Panc1 (cell line): ENCODE data around the gene RAP2A. TPM values are rescaled to one million over a fixed set of nuclear protein-coding genes. Genes with fewer than 3 reads are reported as not detected.

Source experiments
- ATAC-seq: fragments of 200-7000 bp; cut with Tn5 transposase; 2 replicates; pipeline ENCODE4 v1.9.1; 2020; ENCODE audit warnings: mild to moderate bottlenecking, moderate library complexity
- BruUV-seq: library from RNA; stranded (reverse); fragments of 400-500 nt; replicated peaks from 2 replicates; lab custom pipeline; 2021; lab: Mats Ljungman, UMichigan
- CTCF ChIA-PET: fragments of 300-600 bp; sonication (Branson Sonifier 250); formaldehyde crosslinking; loops from one replicate; lab custom pipeline; 2022; ENCODE audit warnings: antibody characterized with exemption; lab: Charles Lee
- POLR2A ChIA-PET: fragments of 300-600 bp; sonication (Branson Sonifier 250); formaldehyde crosslinking; loops from one replicate; lab custom pipeline; 2022; ENCODE audit warnings: antibody characterized with exemption; lab: Charles Lee
- DNase-seq: peaks from one replicate; pipeline ENCODE4 v3.0.0-alpha.2; 2010; ENCODE audit warnings: low read depth, low spot score
- H3K27ac ChIP-seq: 2 replicates; pipeline ENCODE4 v1.5.1; 2011; ENCODE audit warnings: mild to moderate bottlenecking, low read length, inconsistent platforms
- H3K27me3 ChIP-seq: fragments of 200-500 bp; sonication (Bioruptor generic); 2 replicates; pipeline ENCODE4 v1.6.0; 2014; ENCODE audit warnings: low read length, inconsistent platforms; ENCODE audit not compliant: control insufficient read depth, insufficient read depth
- H3K36me3 ChIP-seq: fragments of 200-500 bp; sonication (Bioruptor generic); 2 replicates; pipeline ENCODE4 v1.5.1; 2014; ENCODE audit warnings: inconsistent platforms, mild to moderate bottlenecking, low read length, moderate library complexity; ENCODE audit not compliant: control insufficient read depth, insufficient read depth
- H3K4me1 ChIP-seq: 2 replicates; pipeline ENCODE4 v1.5.1; 2011; ENCODE audit warnings: inconsistent platforms, mild to moderate bottlenecking, low read length, moderate library complexity; ENCODE audit not compliant: control insufficient read depth, insufficient read depth
- H3K4me3 ChIP-seq, 2 experiments: 2 replicates each; pipeline ENCODE4 v1.5.1; 2011 to 2012; ENCODE audit warnings: low read depth in 2 of 2, low read length in 2 of 2, mild to moderate bottlenecking in 2 of 2, inconsistent platforms in 1 of 2, moderate library complexity in 1 of 2
- H3K9me3 ChIP-seq: fragments of 200-500 bp; sonication (Bioruptor generic); 2 replicates; pipeline ENCODE4 v1.5.1; 2014; ENCODE audit warnings: low read depth, mild to moderate bottlenecking, inconsistent platforms, low read length, moderate library complexity; ENCODE audit not compliant: control insufficient read depth, insufficient read depth
- POLR2AphosphoS5 ChIP-seq: IDR thresholded peaks from 2 replicates; pipeline ENCODE4 v1.6.1; 2012; ENCODE audit warnings: mild to moderate bottlenecking, low read depth, low read length, moderate library complexity
- SIN3A ChIP-seq: IDR thresholded peaks from 2 replicates; pipeline ENCODE4 v1.6.1; 2012; ENCODE audit warnings: low read depth, mild to moderate bottlenecking, low read length, moderate library complexity, borderline replicate concordance; ENCODE audit not compliant: insufficient read depth
- TCF7L2 ChIP-seq: IDR thresholded peaks from 2 replicates; pipeline ENCODE4 v1.6.1; 2011; ENCODE audit warnings: mild to moderate bottlenecking, low read depth, low read length, inconsistent platforms
- in situ Hi-C: cut with HindIII; loops from 2 replicates; pipeline ENCODE4 v1.10.0; 2016; ENCODE audit warnings: low sequenced_read_pairs, low pct_unique_long_range_greater_than_20kb
- intact Hi-C: fragments of 100-400 bp; cut with micrococcal nuclease; formaldehyde crosslinking; loops from one replicate; pipeline ENCODE4 v1.10.0; 2022; ENCODE audit not compliant: unreplicated experiment
- total RNA-seq: library from RNA; stranded (reverse); gene quantifications from one replicate; pipeline ENCODE4 v1.2.1, GENCODE V29; 2021; ENCODE audit not compliant: unreplicated experiment
- TF ChIP-seq, protein P1 (sequence below), 2 experiments: IDR thresholded peaks; 2 replicates each; pipeline ENCODE4 v1.6.1; 2011 to 2012; ENCODE audit warnings: low read depth in 2 of 2, control low read depth in 1 of 2, low read length in 1 of 2, mild to moderate bottlenecking in 1 of 2, moderate library complexity in 1 of 2; ENCODE audit not compliant: insufficient read depth in 1 of 2
- TF ChIP-seq, protein P2 (sequence below): fragments of 450-650 bp; IDR thresholded peaks from 2 replicates; pipeline ENCODE4 v1.5.1; 2017; ENCODE audit warnings: mild to moderate bottlenecking

RAP2A gene
- total RNA-seq, 1 experiment from 2014 or later, result 44.3 TPM

DNA sequence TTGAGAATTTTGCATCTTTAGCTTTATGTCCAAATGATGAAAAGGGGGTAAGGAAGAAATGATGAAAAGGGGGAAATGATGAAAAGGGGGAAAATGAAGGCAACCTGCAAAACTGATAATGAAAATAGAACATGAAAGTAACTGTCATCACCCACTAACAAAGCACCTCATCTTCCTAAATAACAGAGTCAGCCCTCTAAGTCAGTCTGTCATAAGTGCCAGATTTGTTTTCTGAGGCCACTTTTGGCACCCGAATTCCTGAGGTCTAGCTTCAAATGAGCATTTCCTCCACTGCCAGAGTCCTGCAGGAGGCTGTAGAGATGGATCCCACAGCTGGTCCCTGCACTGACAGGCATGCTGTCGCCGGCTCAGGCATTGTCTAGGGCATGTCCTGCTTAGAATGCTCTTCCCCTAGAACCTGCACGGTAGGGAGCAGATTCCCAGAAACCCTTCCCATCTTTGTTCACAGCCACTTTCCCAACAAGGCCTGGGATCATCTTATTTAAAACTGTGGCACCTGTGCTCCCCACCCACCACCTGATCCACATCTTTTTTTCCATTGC lies 25.3 kb downstream of the RAP2A start:
- no peak for DNase-seq
- TF ChIP-seq POLR2AphosphoS5 (no peak), TCF7L2 (no peak), SIN3A (no peak)
- TF ChIP-seq, protein P1, sequence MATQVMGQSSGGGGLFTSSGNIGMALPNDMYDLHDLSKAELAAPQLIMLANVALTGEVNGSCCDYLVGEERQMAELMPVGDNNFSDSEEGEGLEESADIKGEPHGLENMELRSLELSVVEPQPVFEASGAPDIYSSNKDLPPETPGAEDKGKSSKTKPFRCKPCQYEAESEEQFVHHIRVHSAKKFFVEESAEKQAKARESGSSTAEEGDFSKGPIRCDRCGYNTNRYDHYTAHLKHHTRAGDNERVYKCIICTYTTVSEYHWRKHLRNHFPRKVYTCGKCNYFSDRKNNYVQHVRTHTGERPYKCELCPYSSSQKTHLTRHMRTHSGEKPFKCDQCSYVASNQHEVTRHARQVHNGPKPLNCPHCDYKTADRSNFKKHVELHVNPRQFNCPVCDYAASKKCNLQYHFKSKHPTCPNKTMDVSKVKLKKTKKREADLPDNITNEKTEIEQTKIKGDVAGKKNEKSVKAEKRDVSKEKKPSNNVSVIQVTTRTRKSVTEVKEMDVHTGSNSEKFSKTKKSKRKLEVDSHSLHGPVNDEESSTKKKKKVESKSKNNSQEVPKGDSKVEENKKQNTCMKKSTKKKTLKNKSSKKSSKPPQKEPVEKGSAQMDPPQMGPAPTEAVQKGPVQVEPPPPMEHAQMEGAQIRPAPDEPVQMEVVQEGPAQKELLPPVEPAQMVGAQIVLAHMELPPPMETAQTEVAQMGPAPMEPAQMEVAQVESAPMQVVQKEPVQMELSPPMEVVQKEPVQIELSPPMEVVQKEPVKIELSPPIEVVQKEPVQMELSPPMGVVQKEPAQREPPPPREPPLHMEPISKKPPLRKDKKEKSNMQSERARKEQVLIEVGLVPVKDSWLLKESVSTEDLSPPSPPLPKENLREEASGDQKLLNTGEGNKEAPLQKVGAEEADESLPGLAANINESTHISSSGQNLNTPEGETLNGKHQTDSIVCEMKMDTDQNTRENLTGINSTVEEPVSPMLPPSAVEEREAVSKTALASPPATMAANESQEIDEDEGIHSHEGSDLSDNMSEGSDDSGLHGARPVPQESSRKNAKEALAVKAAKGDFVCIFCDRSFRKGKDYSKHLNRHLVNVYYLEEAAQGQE (IDR thresholded peaks at IDR 0.05; ENCODE audit: insufficient read depth in 1 of 2, low read depth in 2 of 2, low read length in 1 of 2), result no peak
- TF ChIP-seq, protein P2, sequence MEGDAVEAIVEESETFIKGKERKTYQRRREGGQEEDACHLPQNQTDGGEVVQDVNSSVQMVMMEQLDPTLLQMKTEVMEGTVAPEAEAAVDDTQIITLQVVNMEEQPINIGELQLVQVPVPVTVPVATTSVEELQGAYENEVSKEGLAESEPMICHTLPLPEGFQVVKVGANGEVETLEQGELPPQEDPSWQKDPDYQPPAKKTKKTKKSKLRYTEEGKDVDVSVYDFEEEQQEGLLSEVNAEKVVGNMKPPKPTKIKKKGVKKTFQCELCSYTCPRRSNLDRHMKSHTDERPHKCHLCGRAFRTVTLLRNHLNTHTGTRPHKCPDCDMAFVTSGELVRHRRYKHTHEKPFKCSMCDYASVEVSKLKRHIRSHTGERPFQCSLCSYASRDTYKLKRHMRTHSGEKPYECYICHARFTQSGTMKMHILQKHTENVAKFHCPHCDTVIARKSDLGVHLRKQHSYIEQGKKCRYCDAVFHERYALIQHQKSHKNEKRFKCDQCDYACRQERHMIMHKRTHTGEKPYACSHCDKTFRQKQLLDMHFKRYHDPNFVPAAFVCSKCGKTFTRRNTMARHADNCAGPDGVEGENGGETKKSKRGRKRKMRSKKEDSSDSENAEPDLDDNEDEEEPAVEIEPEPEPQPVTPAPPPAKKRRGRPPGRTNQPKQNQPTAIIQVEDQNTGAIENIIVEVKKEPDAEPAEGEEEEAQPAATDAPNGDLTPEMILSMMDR, result no peak
- Histone ChIP-seq H3K27me3 (no peaks in the 10 kb centered on the region), H3K4me1 (no peaks in the 10 kb centered on the region), H3K9me3 (no peaks in the 10 kb centered on the region), H3K27ac (no peak overlapping the region), H3K36me3 (no peaks in the 10 kb centered on the region), H3K4me3 (no peak overlapping the region)
- POLR2A ChIA-PET, result no interaction called here
- intact Hi-C loops, result no loop called here
- in situ Hi-C loops, result no loop called here
- no peak for ATAC-seq
- no TSS peak for BruUV-seq
- CTCF ChIA-PET, result no interaction called here

DNA sequence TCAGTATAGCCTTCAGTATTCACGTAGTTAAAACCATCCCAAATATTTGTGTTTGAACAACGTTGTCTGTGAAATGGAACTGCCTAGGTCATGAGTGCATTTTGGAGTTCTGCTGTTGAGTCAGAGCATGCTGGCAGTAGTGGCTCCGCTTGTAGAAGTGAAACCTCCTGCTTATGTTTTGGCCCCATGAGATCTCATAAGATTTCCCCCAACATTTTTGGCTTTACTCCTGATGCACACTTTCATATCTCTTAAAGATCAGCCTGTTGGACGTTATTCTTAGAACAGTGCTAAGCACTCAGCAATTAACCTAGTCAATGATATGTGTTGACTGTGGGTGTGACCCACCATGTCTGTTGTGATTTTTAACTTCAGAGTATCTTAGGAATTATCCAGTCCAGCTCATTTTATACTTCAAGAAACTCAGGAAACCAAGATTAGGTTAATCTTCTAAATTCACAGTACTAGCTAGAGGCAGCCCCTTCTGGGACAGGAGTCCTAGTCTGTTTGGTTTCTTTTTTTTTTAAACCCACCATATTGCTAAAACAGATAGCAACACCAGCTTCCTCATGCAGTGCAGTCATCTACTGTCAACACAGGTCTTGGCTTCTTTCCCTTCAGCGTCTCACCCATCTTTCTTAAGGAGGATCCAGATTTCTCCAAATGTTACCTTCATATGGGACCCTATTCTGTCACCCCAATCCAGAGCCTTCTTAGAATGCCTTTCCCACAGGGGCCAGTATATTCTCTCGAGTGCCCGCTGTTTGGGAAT lies 26.2 kb downstream of the RAP2A start:
- ChIA-PET POLR2A (no interaction called here), CTCF (no interaction called here)
- Histone ChIP-seq H3K27me3 (no peaks in the 10 kb centered on the region), H3K27ac (no peak overlapping the region), H3K4me3 (no peak overlapping the region), H3K36me3 (peaks cover 4% of the 10 kb centered on the region; the same call in 1 of the 2 replicates), H3K9me3 (no peaks in the 10 kb centered on the region), H3K4me1 (no peaks in the 10 kb centered on the region)
- DNase-seq, result no peak
- intact Hi-C loops, result no loop called here
- in situ Hi-C loops, result no loop called here
- no peak for TF ChIP-seq TCF7L2
- no peak for TF ChIP-seq SIN3A
- TF ChIP-seq, protein P2, result no peak
- TF ChIP-seq, protein P1 (IDR thresholded peaks at IDR 0.05; ENCODE audit: insufficient read depth in 1 of 2, low read depth in 2 of 2, low read length in 1 of 2), result no peak
- no peak for TF ChIP-seq POLR2AphosphoS5
- BruUV-seq, result no TSS peak
- no peak for ATAC-seq
